ENCODE results near the gene PRAMEF26.
"Not testable (repeated sequence)": the region's sequence is repeated elsewhere in the genome, so short reads cannot be mapped to it uniquely, and the experiment has no call there.

PRAMEF26 gene

GRCh38 chr1:13155909-13156308 is at the start of gene PRAMEF26:
Gene PRAMEF26, minus strand, starts transcription at chr1:13156009. Its CDS starts 2,914 bp downstream, at chr1:13153095.
- not testable (repeated sequence) for DNase-seq (ENCODE audit: low spot score)

- not testable (repeated sequence) for DNase-seq (ENCODE audit: low spot score)
Measured at GRCh38 chr1:13201309-13201708, 45.5 kb upstream of the PRAMEF26 start, which contains the start of gene PRAMEF13. Gene PRAMEF13, minus strand, starts transcription at chr1:13201409. Its CDS starts 1,820 bp downstream, at chr1:13199589.

GRCh38 chr1:13171548-13171947 is 15.7 kb upstream of the PRAMEF26 start, which contains the start of gene PRAMEF9:
Gene PRAMEF9, plus strand, starts transcription at chr1:13171848. Its CDS starts 3,433 bp downstream, at chr1:13175281.
- DNase-seq (ENCODE audit: low spot score), result not testable (repeated sequence)

- DNase-seq (ENCODE audit: low spot score), result not testable (repeated sequence)
Measured at GRCh38 chr1:13165531-13165930, 9.7 kb upstream of the PRAMEF26 start, which contains the start of gene HNRNPCL4. Gene HNRNPCL4, minus strand, starts transcription at chr1:13165631. Its CDS starts 164 bp downstream, at chr1:13165467.

- DNase-seq (ENCODE audit: low spot score), result not testable (repeated sequence)
Measured at GRCh38 chr1:13116754-13117153, 39.1 kb downstream of the PRAMEF26 start, which contains the start of gene HNRNPCL2. Gene HNRNPCL2, minus strand, starts transcription at chr1:13116854. Its CDS starts 454 bp downstream, at chr1:13116400.

Data from hematopoietic multipotent progenitor cell treated with erythropoietin and hydrocortisone succinate and interleukin-3 and kit ligand, for 15 days (in vitro differentiated cells).